CD4-positive, alpha-beta T cell treated with Interleukin-17A for 4 hours (primary cell): ENCODE measurements around the gene VIPR2.

ENCODE experiments used
- DNase-seq: peaks from one replicate; pipeline ENCODE4 v3.0.0-alpha.2; 2020; ENCODE audit warnings: mixed read lengths

Gene VIPR2

GRCh38 chr7:159064121-159064815 is 80.4 kb downstream of the VIPR2 start:
- no peak for DNase-seq

- DNase-seq, result no peak
Observed at GRCh38 chr7:159063046-159063840, 81.4 kb downstream of the VIPR2 start.

GRCh38 chr7:159062569-159062968 is 82.1 kb downstream of the VIPR2 start:
- DNase-seq, result no peak

- DNase-seq, result no peak
Observed at GRCh38 chr7:159061674-159062212, 82.9 kb downstream of the VIPR2 start.

- no peak for DNase-seq
Observed at GRCh38 chr7:159061209-159061608, 83.5 kb downstream of the VIPR2 start.

GRCh38 chr7:159060440-159060839 is 84.2 kb downstream of the VIPR2 start:
- no peak for DNase-seq

GRCh38 chr7:159059629-159060028 is 85.0 kb downstream of the VIPR2 start:
- no peak for DNase-seq

- DNase-seq, result no peak
Observed at GRCh38 chr7:159057647-159058046, 87.0 kb downstream of the VIPR2 start.

- no peak for DNase-seq
Observed at GRCh38 chr7:159056737-159057136, 87.9 kb downstream of the VIPR2 start.

GRCh38 chr7:159051916-159052315 is 92.8 kb downstream of the VIPR2 start:
- DNase-seq, result no peak

- no peak for DNase-seq
Observed at GRCh38 chr7:159050704-159051103, 94.0 kb downstream of the VIPR2 start.

GRCh38 chr7:159049266-159050025 is 95.2 kb downstream of the VIPR2 start:
- no peak for DNase-seq

GRCh38 chr7:159048656-159049055 is 96.0 kb downstream of the VIPR2 start:
- DNase-seq, result no peak

GRCh38 chr7:159047536-159047935 is 97.1 kb downstream of the VIPR2 start:
- no peak for DNase-seq

GRCh38 chr7:159046300-159046699 is 98.4 kb downstream of the VIPR2 start:
- no peak for DNase-seq

GRCh38 chr7:159045839-159046238 is 98.8 kb downstream of the VIPR2 start:
- no peak for DNase-seq

- no peak for DNase-seq
Observed at GRCh38 chr7:159042581-159043101, 102.0 kb downstream of the VIPR2 start.

GRCh38 chr7:159042103-159042502 is 102.6 kb downstream of the VIPR2 start:
- no peak for DNase-seq

- DNase-seq, result no peak
Observed at GRCh38 chr7:159040912-159041711, 103.6 kb downstream of the VIPR2 start.

GRCh38 chr7:159040146-159040545 is 104.5 kb downstream of the VIPR2 start:
- no peak for DNase-seq

- DNase-seq, result no peak
Observed at GRCh38 chr7:159039716-159040115, 105.0 kb downstream of the VIPR2 start.

GRCh38 chr7:159038066-159038465 is 106.6 kb downstream of the VIPR2 start:
- DNase-seq, result no peak
